Renal cortex interstitium (tissue), 15 donors: ENCODE data around the gene ANKRD9. TPM values are rescaled to one million over a fixed set of nuclear protein-coding genes. Genes with fewer than 3 reads are reported as not detected.
"Not testable (repeated sequence)": the region's sequence is repeated elsewhere in the genome, so short reads cannot be mapped to it uniquely, and the experiment has no call there.

Source experiments
- DNase-seq, 11 donors: peaks; one replicate each; pipeline ENCODE4 v3.0.0-alpha.2; 2013; ENCODE audit warnings: low read depth in 9 of 11, low spot score in 4 of 11; ENCODE audit errors: extremely low read depth in 1 of 11
- long read RNA-seq, 16 experiments: transcript quantifications; one replicate each; lab custom pipeline, GENCODE V29; 2026
- polyA plus RNA-seq, 3 donors: library from polyadenylated mRNA; unstranded; fragments of 120-200 nt; gene quantifications; one replicate each; pipeline ENCODE4 v1.2.1, GENCODE V29; 2013; ENCODE audit not compliant: insufficient read length in 3 of 3

ANKRD9 gene
- polyA plus RNA-seq: 1 to 10 TPM; 4.7 to 7.5 (median 5.3) TPM
- long read RNA-seq, donor 1, partial matches to known transcripts: 0 of 5 reads
- long read RNA-seq, donor 1, other reads (novel, unspliced or antisense): 0 of 5 reads
- long read RNA-seq, donor 2, full-length matches to known transcripts: 8 of 8 reads
- long read RNA-seq, donor 2, partial matches to known transcripts: 0 of 8 reads
- long read RNA-seq, donor 2, other reads (novel, unspliced or antisense): 0 of 8 reads
- long read RNA-seq, donor 3, full-length matches to known transcripts: 16 of 16 reads
- long read RNA-seq, donor 3, partial matches to known transcripts: 0 of 16 reads
- long read RNA-seq, donor 3, other reads (novel, unspliced or antisense): 0 of 16 reads
- long read RNA-seq, donor 4, full-length matches to known transcripts: 3 of 3 reads
- long read RNA-seq, donor 4, partial matches to known transcripts: 0 of 3 reads
- long read RNA-seq, donor 4, other reads (novel, unspliced or antisense): 0 of 3 reads
- long read RNA-seq, donor 5: 0 reads
- long read RNA-seq, donor 6, full-length matches to known transcripts: 8 of 8 reads
- long read RNA-seq, donor 6, partial matches to known transcripts: 0 of 8 reads
- long read RNA-seq, donor 6, other reads (novel, unspliced or antisense): 0 of 8 reads
- long read RNA-seq, donor 7, transcript ANKRD9-205 (3 exons, 1,413 nt): major isoform, 7 of 8 reads
- long read RNA-seq, donor 7, partial matches to known transcripts: 0 of 8 reads
- long read RNA-seq, donor 7, other reads (novel, unspliced or antisense): 0 of 8 reads
- long read RNA-seq, donor 8: 0 reads
- long read RNA-seq, donor 9, full-length matches to known transcripts: 7 of 7 reads
- long read RNA-seq, donor 9, partial matches to known transcripts: 0 of 7 reads
- long read RNA-seq, donor 9, other reads (novel, unspliced or antisense): 0 of 7 reads
- long read RNA-seq, donor 10, transcript ANKRD9-205 (3 exons, 1,413 nt): major isoform, 9 of 31 reads
- long read RNA-seq, donor 10, partial matches to known transcripts: 22 of 31 reads
- long read RNA-seq, donor 10, other reads (novel, unspliced or antisense): 0 of 31 reads
- long read RNA-seq, donor 11, partial matches to known transcripts: 0 of 3 reads
- long read RNA-seq, donor 11, other reads (novel, unspliced or antisense): 0 of 3 reads
- long read RNA-seq, donor 12, partial matches to known transcripts: 0 of 3 reads
- long read RNA-seq, donor 12, other reads (novel, unspliced or antisense): 0 of 3 reads
- long read RNA-seq, donor 13: 0 reads
- long read RNA-seq, donor 14, full-length matches to known transcripts: 10 of 10 reads
- long read RNA-seq, donor 14, partial matches to known transcripts: 0 of 10 reads
- long read RNA-seq, donor 14, other reads (novel, unspliced or antisense): 0 of 10 reads
- long read RNA-seq, donor 15, partial matches to known transcripts: 0 of 2 reads
- long read RNA-seq, donor 15, other reads (novel, unspliced or antisense): 0 of 2 reads
- long read RNA-seq, donor 16, full-length matches to known transcripts: 22 of 22 reads
- long read RNA-seq, donor 16, partial matches to known transcripts: 0 of 22 reads
- long read RNA-seq, donor 16, other reads (novel, unspliced or antisense): 0 of 22 reads

- DNase-seq: peak; percentile 70 to 94 (median 87)
These were observed at the start of gene ANKRD9 for GRCh38 chr14:102509746-102510615. Gene ANKRD9 (minus strand): TSS chr14:102509776. CDS start chr14:102507889, 1,887 bp downstream.

- no peak for DNase-seq
These were observed 49.0 kb upstream of the ANKRD9 start for GRCh38 chr14:102558556-102558955.

GRCh38 chr14:102557434-102558226, 48.1 kb upstream of the ANKRD9 start:
- DNase-seq: no peak

GRCh38 chr14:102556098-102556677, 46.6 kb upstream of the ANKRD9 start:
- DNase-seq: no peak

GRCh38 chr14:102554821-102555819, 45.5 kb upstream of the ANKRD9 start:
- DNase-seq: no peak

GRCh38 chr14:102551995-102552705, 42.6 kb upstream of the ANKRD9 start:
- no peak for DNase-seq

- not testable (repeated sequence) for DNase-seq
These were observed 41.4 kb upstream of the ANKRD9 start for GRCh38 chr14:102550927-102551401.

GRCh38 chr14:102548616-102549240, 39.2 kb upstream of the ANKRD9 start:
- no peak for DNase-seq

- DNase-seq: peak in 1 of 11 donors; percentile 25
These were observed 36.1 kb upstream of the ANKRD9 start for GRCh38 chr14:102545461-102546265.

GRCh38 chr14:102544747-102545460, 35.3 kb upstream of the ANKRD9 start:
- no peak for DNase-seq

- peak in 1 of 11 donors; percentile 20 for DNase-seq
These were observed 34.6 kb upstream of the ANKRD9 start for GRCh38 chr14:102544046-102544746.

- DNase-seq: no peak
These were observed 32.2 kb upstream of the ANKRD9 start for GRCh38 chr14:102541771-102542170.
